HG03460 (cell line): ENCODE results near the gene TRAPPC10.
A peak's percentile ranks its signal among the peaks of the same experiment; 100 is the strongest.

Source experiments
- ATAC-seq: cut with Tn5 transposase; IDR thresholded peaks from one replicate; pipeline ENCODE4 v1.9.1; 2021; ENCODE audit not compliant: unreplicated experiment

The TRAPPC10 gene

DNA sequence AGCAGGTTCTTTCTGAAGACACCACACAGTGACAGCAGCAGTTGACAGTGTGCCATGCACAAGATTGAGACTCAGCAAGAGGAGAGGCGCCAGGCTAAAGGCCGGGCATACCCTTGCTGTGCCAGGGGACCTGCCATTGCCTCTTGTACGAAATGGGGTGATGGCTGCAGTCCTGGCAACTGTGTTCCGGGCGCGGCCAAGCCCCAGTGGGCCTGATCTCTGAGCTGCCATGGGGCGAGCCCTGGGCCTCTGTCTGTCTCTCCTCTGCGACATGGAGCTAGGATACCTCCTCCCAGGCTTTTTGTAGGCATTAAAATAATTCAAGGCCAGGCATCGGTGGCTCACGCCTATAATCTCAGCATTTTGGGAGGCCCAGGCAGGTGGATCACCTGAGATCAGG is 9.6 kb upstream of the TRAPPC10 start:
- no peak for ATAC-seq

DNA sequence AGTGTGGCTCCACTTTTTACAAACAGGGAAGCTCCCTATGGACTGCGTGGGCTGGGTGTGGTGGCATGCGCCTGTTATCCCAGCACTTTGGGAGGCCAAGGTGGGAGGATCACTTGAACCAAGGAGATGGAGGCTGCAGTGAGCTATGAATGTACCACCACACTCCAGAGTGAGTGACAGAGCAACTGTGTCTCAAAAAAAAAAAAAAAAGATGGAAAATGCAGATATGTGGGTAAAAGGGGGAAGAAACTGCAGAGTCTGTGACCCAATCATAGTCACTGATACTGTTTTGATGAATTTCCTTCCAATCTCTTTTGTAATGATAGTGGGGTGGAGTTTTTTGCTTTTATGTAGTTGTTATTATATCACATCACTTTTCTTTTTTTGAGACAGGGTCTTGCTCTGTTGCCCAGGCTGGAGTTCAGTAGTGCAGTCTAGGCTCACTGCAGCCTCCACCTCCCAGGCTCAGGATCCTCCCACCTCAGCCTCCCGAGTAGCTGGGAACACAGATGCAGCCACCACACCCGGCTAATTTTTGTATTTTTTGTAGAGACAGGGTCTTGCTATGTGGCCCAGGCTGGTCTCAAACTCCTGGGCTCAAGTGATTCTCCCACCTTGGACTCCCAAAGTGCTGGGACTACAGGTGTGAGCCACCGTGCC is 8.7 kb upstream of the TRAPPC10 start:
- ATAC-seq = no peak

- ATAC-seq = no peak
Observed at GRCh38 chr21:44005071-44005470, 7.0 kb upstream of the TRAPPC10 start.

DNA sequence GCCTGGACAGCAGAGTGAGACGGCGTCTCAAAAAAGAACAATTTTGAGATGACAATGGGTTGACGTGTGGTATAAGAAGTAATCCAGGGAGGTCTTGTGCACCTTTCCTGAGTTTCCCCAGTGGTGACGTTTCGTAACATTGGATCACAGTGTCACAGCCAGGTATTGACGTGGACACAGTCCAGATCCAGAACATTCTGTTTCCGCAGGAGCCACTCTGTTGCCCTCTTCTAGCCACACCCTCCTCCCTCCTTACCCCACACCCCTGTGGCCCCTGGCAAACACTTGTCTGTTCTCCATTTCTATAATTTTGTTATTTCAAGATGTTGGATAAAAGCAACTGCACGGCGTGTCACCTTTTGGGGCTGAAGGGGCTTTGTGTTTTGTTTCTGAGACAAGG is 6.5 kb upstream of the TRAPPC10 start:
- ATAC-seq = no peak

DNA sequence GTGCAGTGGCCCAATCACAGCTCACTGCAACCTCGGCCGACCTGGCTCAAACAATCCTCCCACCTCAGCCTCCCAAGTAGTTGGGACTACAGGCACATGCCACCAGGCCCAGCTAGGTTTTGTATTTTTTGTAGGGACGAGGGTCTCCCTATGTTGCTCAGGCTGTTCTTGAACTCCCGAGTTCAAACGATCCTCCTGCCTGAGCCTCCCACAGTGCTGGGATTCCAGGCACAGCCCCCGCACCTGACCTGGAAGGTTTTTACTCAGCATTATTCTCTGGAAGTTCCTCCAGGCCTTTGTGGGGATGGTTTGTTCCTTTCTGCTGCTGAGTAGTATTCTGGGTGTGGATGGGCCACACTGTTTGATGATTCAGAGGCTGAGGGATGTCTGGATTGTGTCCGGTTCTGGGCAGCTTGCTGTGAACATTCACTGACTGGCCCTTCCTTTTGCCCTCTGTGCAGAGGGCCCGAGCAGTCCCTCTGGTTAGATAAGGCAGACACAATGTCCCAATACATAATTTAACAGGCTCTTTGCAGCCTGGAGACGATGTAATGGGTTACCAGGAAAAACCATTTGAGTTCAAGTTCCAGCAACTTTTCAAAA is 6.0 kb upstream of the TRAPPC10 start:
- no peak for ATAC-seq

- no peak for ATAC-seq
Observed at GRCh38 chr21:44006656-44007055, 5.5 kb upstream of the TRAPPC10 start.

GRCh38 chr21:44010429-44010828 is 1.7 kb upstream of the TRAPPC10 start:
- ATAC-seq = no peak

DNA sequence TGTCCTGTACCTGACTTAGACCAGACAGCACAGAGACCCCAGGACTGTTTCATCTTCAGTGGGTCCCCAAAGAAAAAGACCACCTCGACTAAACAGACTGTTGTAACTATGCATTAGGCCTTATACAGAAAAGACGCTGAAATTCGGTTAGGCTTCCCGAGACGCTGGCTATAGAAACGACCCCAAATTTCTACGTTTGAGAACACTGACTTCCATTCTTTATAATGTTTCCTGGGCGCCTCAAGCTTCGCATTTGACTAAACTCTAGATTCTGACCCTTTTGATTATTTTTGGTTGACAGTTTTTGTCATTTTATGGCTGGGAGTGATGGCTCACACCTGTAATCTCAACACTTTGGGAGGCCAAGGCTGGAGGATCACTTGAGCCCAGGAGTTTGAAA is 986 bp upstream of the TRAPPC10 start:
- no peak for ATAC-seq

DNA sequence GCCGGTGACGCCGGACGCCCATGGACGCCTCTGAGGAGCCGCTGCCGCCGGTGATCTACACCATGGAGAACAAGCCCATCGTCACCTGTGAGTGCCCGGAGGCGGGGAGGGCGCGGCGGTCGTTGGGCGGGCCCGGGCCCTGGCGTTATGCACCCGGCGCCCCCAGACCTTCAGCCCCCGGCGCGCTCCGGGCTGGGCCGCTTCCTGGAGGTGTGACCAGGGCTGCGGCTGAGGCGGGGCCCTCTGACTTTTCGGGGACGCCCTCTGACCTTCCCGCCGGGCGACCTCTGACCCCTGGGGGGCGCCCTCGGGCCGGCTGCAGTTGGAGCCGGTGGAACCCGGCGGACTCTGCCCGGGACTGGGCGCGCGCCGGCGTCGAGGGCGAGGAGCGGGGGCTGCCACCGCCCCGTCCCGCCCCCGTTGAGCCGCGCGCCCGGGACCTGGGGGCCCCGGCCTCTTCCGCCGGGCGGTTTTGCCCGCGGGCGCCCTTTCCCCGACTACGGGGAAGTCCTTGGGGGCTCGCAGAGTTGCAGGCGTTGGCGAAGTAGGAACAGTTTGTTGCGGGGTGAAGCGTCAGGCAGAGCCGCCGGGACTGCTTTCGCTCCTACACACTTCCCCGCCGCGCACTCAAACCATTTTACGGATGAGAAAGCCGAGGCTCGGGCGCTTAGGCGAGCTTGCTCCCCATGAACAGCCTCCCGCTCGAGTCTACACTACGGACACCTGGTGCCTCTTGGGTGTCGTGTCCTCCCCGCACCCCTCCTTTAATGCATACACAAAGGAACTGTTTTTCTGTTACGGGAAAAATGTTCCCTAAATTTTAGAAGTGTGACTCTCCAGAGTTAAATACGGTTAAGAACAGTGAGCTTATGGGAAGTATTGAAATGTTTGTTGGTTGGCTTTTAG is 618 bp downstream of the TRAPPC10 start:
- peak; percentile 57 for ATAC-seq

GRCh38 chr21:44013380-44014088 is 1.4 kb downstream of the TRAPPC10 start:
- no peak for ATAC-seq

DNA sequence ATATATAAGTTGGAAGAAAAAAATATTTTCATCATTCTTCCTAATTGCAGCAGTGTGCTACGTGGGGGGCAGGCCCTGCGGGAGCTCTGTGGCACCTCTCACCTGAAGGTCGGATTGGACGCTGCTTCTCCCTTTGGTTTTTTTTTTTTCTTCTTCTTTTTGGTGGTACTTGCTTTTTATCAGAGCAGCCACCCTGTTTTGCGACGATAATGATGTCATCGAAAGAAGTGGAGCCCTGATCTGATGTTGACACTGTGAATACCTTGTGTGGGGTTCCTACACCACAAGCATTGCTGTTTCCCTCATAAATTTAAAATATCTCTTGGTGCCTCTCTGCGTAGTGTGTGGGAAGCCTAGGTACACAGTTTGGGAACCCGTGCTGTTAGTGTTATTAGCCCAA is 5.5 kb downstream of the TRAPPC10 start:
- ATAC-seq = no peak

GRCh38 chr21:44018127-44018526 is 6.0 kb downstream of the TRAPPC10 start:
- no peak for ATAC-seq

GRCh38 chr21:44018813-44019567 is 6.9 kb downstream of the TRAPPC10 start:
- ATAC-seq = no peak

DNA sequence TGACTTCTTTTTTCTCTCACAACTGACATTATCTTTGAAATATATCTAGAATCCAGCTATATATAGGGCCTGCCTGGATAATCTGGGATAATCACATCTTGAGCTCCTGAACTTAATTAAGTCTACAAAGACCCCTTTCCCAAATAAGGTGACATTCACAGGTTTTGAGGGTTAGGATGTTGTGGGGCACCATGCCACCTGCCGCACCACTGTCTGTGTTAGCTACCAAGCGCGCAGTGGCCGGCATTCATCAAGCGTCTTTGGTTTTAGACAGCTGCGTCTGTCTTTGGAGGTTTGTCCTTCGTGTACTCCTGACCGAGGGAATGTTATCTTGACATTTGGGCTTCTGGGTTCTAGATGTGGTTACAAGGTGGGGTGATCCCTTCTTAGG is 7.5 kb downstream of the TRAPPC10 start:
- no peak for ATAC-seq

GRCh38 chr21:44020551-44020950 is 8.4 kb downstream of the TRAPPC10 start:
- ATAC-seq = no peak

- ATAC-seq = no peak
Observed at GRCh38 chr21:44021064-44021463, 9.0 kb downstream of the TRAPPC10 start.

GRCh38 chr21:44024257-44024656 is 12.1 kb downstream of the TRAPPC10 start:
- ATAC-seq = no peak

DNA sequence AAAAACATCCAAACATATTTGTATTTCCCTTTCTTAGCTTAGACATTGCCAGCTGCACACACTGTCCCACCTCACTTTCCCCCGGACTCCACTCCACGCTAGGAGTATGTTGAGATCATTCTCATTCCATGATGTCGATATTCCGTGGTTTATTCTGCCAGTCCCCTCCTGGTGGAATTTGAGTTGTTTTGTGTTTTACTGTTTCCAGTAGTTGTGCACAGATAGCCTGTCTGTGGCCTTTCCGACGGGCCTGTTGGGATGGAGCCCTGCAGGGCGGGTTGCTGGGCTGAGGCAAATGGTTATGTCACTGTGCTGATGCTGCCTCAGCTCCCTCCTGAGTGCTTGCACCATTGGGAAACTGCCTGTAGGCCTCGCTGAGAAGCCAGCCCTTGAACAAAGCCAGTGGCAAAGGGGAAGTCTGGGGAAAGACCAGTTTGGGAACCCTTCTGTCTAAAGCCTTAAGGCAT is 12.8 kb downstream of the TRAPPC10 start:
- no peak for ATAC-seq

GRCh38 chr21:44027607-44028286 is 15.6 kb downstream of the TRAPPC10 start:
- no peak for ATAC-seq

GRCh38 chr21:44028287-44028659 is 16.2 kb downstream of the TRAPPC10 start:
- no peak for ATAC-seq
